Activated gamma-delta T cell (primary cell): ENCODE results near the gene ART5.
"Not testable (repeated sequence)": the region's sequence is repeated elsewhere in the genome, so short reads cannot be mapped to it uniquely, and the experiment has no call there.

Source experiments
- DNase-seq: peaks from one replicate; lab custom pipeline; 2025; lab: John Stamatoyannopoulos, UW

Gene ART5

GRCh38 chr11:3657331-3657730 is 15.5 kb upstream of the ART5 start:
- DNase-seq, result not testable (repeated sequence)

GRCh38 chr11:3655547-3655946 is 13.8 kb upstream of the ART5 start:
- no peak for DNase-seq

- not testable (repeated sequence) for DNase-seq
Measured at GRCh38 chr11:3652514-3652913, 10.7 kb upstream of the ART5 start.

GRCh38 chr11:3649374-3649773 is 7.6 kb upstream of the ART5 start:
- not testable (repeated sequence) for DNase-seq

- DNase-seq, result not testable (repeated sequence)
Measured at GRCh38 chr11:3648843-3649242, 7.1 kb upstream of the ART5 start.

GRCh38 chr11:3645552-3645951 is 3.8 kb upstream of the ART5 start:
- DNase-seq, result no peak

- no peak for DNase-seq
Measured at GRCh38 chr11:3644817-3645235, 3.0 kb upstream of the ART5 start, which contains the start of gene ART1. Gene ART1, plus strand, starts transcription at chr11:3645128. Its CDS starts 14,086 bp downstream, at chr11:3659214.

GRCh38 chr11:3643102-3643546 is 1.3 kb upstream of the ART5 start:
- DNase-seq, result not testable (repeated sequence)

- peak; percentile 37 for DNase-seq
Measured at GRCh38 chr11:3642071-3642951, 519 bp upstream of the ART5 start.

GRCh38 chr11:3641191-3641590 is 601 bp downstream of the ART5 start:
- no peak for DNase-seq

GRCh38 chr11:3639841-3640240 is 2.0 kb downstream of the ART5 start:
- DNase-seq, result no peak

GRCh38 chr11:3638513-3638912 is 3.3 kb downstream of the ART5 start:
- no peak for DNase-seq

GRCh38 chr11:3637201-3637600 is 4.6 kb downstream of the ART5 start:
- no peak for DNase-seq

GRCh38 chr11:3635641-3636375 is 6.0 kb downstream of the ART5 start:
- no peak for DNase-seq

GRCh38 chr11:3632070-3632660 is 9.6 kb downstream of the ART5 start:
- DNase-seq, result no peak

- DNase-seq, result no peak
Measured at GRCh38 chr11:3631331-3631730, 10.5 kb downstream of the ART5 start.

GRCh38 chr11:3627291-3627690 is 14.5 kb downstream of the ART5 start:
- DNase-seq, result no peak

GRCh38 chr11:3626250-3626960 is 15.4 kb downstream of the ART5 start:
- DNase-seq, result no peak

- DNase-seq, result no peak
Measured at GRCh38 chr11:3623767-3624458, 17.9 kb downstream of the ART5 start.

- DNase-seq, result no peak
Measured at GRCh38 chr11:3623121-3623520, 18.7 kb downstream of the ART5 start.

- no peak for DNase-seq
Measured at GRCh38 chr11:3622521-3622920, 19.3 kb downstream of the ART5 start.
